Stimulated activated CD4-positive, alpha-beta T cell treated with anti-CD3 and anti-CD28 coated beads, Interleukin-15, amount 100 ng/mL, for 24 hours (primary cell): ENCODE data around the gene TUSC2.
"Not testable (repeated sequence)": the region's sequence is repeated elsewhere in the genome, so short reads cannot be mapped to it uniquely, and the experiment has no call there.

Source experiments
- DNase-seq: peaks from one replicate; pipeline ENCODE4 v3.0.0-alpha.2; 2020

Gene TUSC2

GRCh38 chr3:50293079-50293801 lies 34.8 kb downstream of the TUSC2 start:
- no peak for DNase-seq

DNA sequence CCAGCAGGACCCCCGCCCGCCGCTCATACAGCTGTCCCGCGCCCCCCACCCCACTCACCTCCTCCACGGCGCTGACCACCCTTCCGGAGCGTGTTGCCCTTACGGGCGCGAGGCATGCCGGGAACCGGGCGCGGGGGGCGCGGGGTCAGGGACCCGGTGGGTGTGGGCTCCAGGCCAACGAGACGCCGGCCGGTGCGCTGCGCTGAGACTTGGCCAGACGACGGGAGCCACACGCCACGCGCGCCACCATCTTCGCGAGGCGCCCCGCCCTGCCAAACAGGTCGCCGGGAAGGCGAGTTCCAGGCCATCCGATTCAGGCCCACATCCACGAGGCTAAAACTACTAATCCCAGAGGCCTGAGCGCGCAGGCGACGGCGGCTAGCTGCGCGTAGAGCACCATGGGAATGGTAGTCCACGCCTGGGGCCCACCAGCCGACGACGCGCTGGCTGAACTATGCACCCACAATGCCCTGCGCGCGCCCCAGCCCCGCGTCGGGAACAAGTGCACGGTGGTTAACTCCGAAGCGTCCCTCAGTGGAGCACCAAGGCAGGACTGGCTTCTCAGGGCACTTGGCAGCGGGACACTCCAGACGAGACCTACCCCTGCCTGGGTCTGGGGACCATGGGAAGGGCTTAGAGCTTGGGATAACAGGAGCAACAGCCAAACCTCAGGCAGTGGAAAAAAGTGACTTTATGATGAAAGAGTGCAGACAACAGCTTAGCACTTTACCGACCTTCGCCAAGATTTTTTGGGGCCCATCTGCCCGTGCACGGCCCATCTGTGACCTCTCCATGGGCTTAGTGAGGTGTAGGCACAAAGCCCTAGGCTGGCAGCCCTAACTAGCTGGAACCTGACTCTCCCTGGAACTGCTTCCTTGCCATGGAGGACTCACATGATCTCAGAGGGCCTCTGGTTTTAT lies 35.6 kb downstream of the TUSC2 start, which contains the start of gene IFRD2:
Gene IFRD2 (minus strand): TSS at position 271 of the 920 bp plus-strand sequence. CDS start 155 bp downstream, at position 116.
- peak; percentile 97 for DNase-seq

GRCh38 chr3:50290161-50290641 lies 37.8 kb downstream of the TUSC2 start:
- no peak for DNase-seq

DNA sequence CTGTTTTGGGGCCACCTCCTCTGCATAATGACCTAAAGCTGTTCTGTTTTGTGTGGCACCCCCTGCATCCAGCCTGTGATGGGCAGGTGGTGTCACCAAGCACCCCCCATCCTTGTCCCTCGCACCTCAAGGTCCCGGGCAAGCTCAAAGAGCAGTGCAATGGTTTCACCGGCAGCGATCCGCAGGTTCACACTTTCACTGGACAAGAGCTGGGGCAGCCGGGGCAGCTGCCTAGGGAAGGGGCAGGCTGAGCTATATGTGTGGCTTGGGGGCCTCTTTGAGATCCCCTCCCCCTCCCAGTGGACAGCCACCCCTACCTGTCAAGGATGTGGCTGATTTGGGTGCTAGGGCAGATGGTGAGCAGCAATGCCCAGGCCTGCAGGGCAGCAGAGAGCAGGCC lies 38.9 kb downstream of the TUSC2 start:
- no peak for DNase-seq

GRCh38 chr3:50288387-50289007 lies 39.5 kb downstream of the TUSC2 start:
- DNase-seq: no peak

- no peak for DNase-seq
Observed at GRCh38 chr3:50287262-50287661, 40.8 kb downstream of the TUSC2 start.

- no peak for DNase-seq
Observed at GRCh38 chr3:50286322-50287227, 41.4 kb downstream of the TUSC2 start.

GRCh38 chr3:50284121-50284520 lies 43.9 kb downstream of the TUSC2 start:
- not testable (repeated sequence) for DNase-seq

- no peak for DNase-seq
Observed at GRCh38 chr3:50279255-50280016, 48.6 kb downstream of the TUSC2 start.

DNA sequence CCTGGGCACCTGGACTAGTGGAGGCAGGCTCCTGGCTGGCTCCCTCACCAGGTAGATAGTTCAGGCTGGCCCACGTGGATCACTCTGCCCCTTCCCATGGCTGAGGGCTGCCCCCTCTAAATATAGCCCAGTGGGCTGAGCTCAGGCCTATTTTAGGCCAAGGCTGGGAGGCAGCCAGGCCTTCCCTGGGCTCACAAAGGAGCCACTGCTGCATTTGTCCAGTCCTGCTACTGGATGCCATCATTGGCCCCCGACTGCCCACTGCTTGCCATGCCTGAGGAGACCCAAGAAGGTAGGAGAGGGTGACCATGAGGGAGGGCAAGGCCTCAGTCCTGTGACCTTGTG lies 49.2 kb downstream of the TUSC2 start, which contains the start of gene LSMEM2:
Gene LSMEM2 (plus strand): TSS at position 208 of the 345 bp plus-strand sequence. CDS start 27 bp downstream, at position 235.
- no peak for DNase-seq

GRCh38 chr3:50278123-50278879 lies 49.7 kb downstream of the TUSC2 start:
- DNase-seq: no peak

GRCh38 chr3:50276762-50277101 lies 51.3 kb downstream of the TUSC2 start:
- no peak for DNase-seq

DNA sequence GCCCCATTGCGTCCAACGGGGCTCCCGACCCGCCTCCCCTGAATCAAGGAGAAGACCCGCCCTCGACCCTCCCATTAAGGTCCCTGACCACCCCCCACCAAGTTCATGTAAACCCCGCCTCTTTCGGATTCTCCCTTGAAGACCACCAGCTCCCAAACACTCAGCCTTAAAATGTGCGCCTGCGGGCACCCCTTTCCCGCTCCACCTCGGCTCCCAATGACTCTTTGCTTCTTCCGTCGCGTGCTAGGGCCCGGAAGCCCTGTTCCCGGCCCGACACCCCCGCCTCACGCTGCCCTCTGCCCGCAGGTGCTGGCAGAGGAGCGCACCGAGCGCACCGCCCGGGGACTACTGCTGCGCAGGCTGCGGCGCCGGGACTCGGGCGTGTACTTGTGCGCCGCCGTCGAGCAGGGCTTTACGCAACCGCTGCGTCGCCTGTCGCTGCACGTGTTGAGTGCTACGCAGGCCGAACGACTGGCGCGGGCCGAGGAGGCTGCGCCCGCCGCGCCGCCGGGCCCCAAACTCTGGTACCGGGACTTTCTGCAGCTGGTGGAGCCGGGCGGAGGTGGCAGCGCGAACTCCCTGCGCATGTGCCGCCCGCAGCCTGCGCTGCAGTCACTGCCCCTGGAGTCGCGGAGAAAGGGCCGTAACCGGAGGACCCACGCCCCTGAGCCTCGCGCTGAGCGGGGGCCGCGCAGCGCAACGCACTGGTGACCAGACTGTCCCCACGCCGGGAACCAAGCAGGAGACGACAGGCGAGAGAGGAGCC lies 51.8 kb downstream of the TUSC2 start:
- DNase-seq: peak; percentile 57

- no peak for DNase-seq
Observed at GRCh38 chr3:50275141-50275995, 52.7 kb downstream of the TUSC2 start.
